WTC11 (cell line): Measurements from ENCODE around the gene ILKAP.

Experiments
- CREM ChIP-seq: sonication (generic); formaldehyde crosslinking; IDR thresholded peaks from 2 replicates; pipeline ENCODE4 v1.8.1; 2022; ENCODE audit warnings: mild to moderate bottlenecking, missing genetic modification reagents, moderate library complexity
- JUN ChIP-seq: sonication (generic); formaldehyde crosslinking; IDR thresholded peaks from 2 replicates; pipeline ENCODE4 v1.8.0; 2023; ENCODE audit warnings: mild to moderate bottlenecking, missing genetic modification reagents

GRCh38 chr2:238159661-238160205, 43.8 kb downstream of the ILKAP start:
- TF ChIP-seq JUN (no peak), CREM (no peak)
